B cell (primary cell): ENCODE data around the gene VTCN1. TPM values are rescaled to one million over a fixed set of nuclear protein-coding genes. Genes with fewer than 3 reads are reported as not detected.
"Not testable (repeated sequence)": the region's sequence is repeated elsewhere in the genome, so short reads cannot be mapped to it uniquely, and the experiment has no call there.

Experiments used
- ATAC-seq: fragments of 200-7000 bp; cut with Tn5 transposase; one replicate; pipeline ENCODE4 v1.10.0; 2021; ENCODE audit warnings: low read depth, mild to moderate bottlenecking, moderate number of reproducible peaks, moderate library complexity
- CTCF ChIA-PET: fragments of 350-600 bp; sonication (Branson Sonifier 250); formaldehyde crosslinking; loops from one replicate; lab custom pipeline; 2021; ENCODE audit warnings: antibody characterized with exemption, inconsistent platforms; lab: Charles Lee
- POLR2A ChIA-PET: fragments of 350-600 bp; sonication (Branson Sonifier 250); formaldehyde crosslinking; loops from one replicate; lab custom pipeline; 2021; ENCODE audit warnings: antibody characterized with exemption; lab: Charles Lee
- DNase-seq: peaks from one replicate; pipeline ENCODE4 v3.0.0; 2013
- H2AFZ ChIP-seq: 2 replicates; pipeline ENCODE4 v1.6.1; 2012; ENCODE audit warnings: mild to moderate bottlenecking, low read depth, low read length; ENCODE audit not compliant: insufficient read depth, poor library complexity, severe bottlenecking
- H3K27ac ChIP-seq, 2 donors: 1 replicate in 1 of 2; 2 replicates in 1 of 2; pipeline ENCODE4 v1.5.1; 2012 to 2013; ENCODE audit warnings: low read length in 2 of 2, mild to moderate bottlenecking in 2 of 2, moderate library complexity in 1 of 2
- H3K27me3 ChIP-seq, 4 experiments: fragments of 200-600 bp in 1 of 4; sonication (generic) in 1 of 4; replicated peaks in 1 of 4; 1 replicate in 2 of 4; 2 replicates in 2 of 4; pipeline versions ENCODE4 v1.6.1 to v1.7.0; 2013 to 2016; ENCODE audit warnings: low read length in 3 of 4, mild to moderate bottlenecking in 2 of 4, mixed read lengths in 1 of 4, moderate library complexity in 1 of 4; ENCODE audit not compliant: insufficient read depth in 4 of 4, control insufficient read depth in 3 of 4; ENCODE audit errors: control extremely low read depth in 1 of 4
- H3K36me3 ChIP-seq, 2 experiments: replicated peaks in 1 of 2; 1 replicate in 1 of 2; 2 replicates in 1 of 2; pipeline versions ENCODE4 v1.6.1 to v1.7.1; 2013; ENCODE audit warnings: low read length in 1 of 2; ENCODE audit not compliant: insufficient read depth in 2 of 2, control insufficient read depth in 1 of 2; ENCODE audit errors: control extremely low read depth in 1 of 2, extremely low read depth in 1 of 2
- H3K4me1 ChIP-seq, 2 donors: fragments of 200-600 bp in 1 of 2; sonication (generic) in 1 of 2; 1 replicate in 1 of 2; 2 replicates in 1 of 2; pipeline versions ENCODE4 v1.5.1 to v1.6.1; 2013 to 2017; ENCODE audit warnings: low read length in 2 of 2; ENCODE audit not compliant: control insufficient read depth in 2 of 2, insufficient read depth in 2 of 2
- H3K4me2 ChIP-seq: replicated peaks from 2 replicates; pipeline ENCODE3; 2012; ENCODE audit warnings: mild to moderate bottlenecking, low read depth, low read length; ENCODE audit not compliant: poor library complexity, severe bottlenecking
- H3K4me3 ChIP-seq, 5 experiments: fragments of 200-600 bp in 1 of 5; sonication (generic) in 1 of 5; 1 replicate in 3 of 5; 2 replicates in 2 of 5; pipeline versions ENCODE4 v1.5.1 to v1.7.0; 2011 to 2016; ENCODE audit warnings: low read length in 4 of 5, mild to moderate bottlenecking in 4 of 5, low read depth in 2 of 5, control low read depth in 1 of 5, moderate library complexity in 1 of 5; ENCODE audit not compliant: insufficient read depth in 1 of 5; ENCODE audit errors: control extremely low read depth in 1 of 5, extremely low read depth in 1 of 5
- H3K79me2 ChIP-seq: fragments of 200-600 bp; sonication (generic); one replicate; pipeline ENCODE4 v1.6.0; 2016; ENCODE audit warnings: low read length; ENCODE audit not compliant: control insufficient read depth, insufficient read depth
- H3K9ac ChIP-seq: fragments of 200-600 bp; sonication (generic); 2 replicates; pipeline ENCODE4 v1.6.1; 2017; ENCODE audit warnings: mild to moderate bottlenecking, low read length, moderate library complexity
- H3K9me3 ChIP-seq, 3 donors: one replicate each; pipeline versions ENCODE4 v1.6.1 to v1.7.1; 2013; ENCODE audit warnings: low read length in 2 of 3; ENCODE audit not compliant: control insufficient read depth in 2 of 3, insufficient read depth in 1 of 3; ENCODE audit errors: control extremely low read depth in 1 of 3
- H4K20me1 ChIP-seq: 2 replicates; pipeline ENCODE4 v1.6.0; 2012; ENCODE audit warnings: mild to moderate bottlenecking, low read length; ENCODE audit not compliant: insufficient read depth, control insufficient read depth, poor library complexity, severe bottlenecking
- H3K27ac Mint-ChIP-seq: one replicate; pipeline ENCODE4 v1.8.0; 2021; ENCODE audit warnings: mixed read lengths
- H3K27me3 Mint-ChIP-seq: one replicate; pipeline ENCODE4 v1.8.0; 2021; ENCODE audit warnings: mixed read lengths
- H3K4me1 Mint-ChIP-seq: one replicate; pipeline ENCODE4 v1.8.0; 2021; ENCODE audit warnings: mixed read lengths
- H3K4me3 Mint-ChIP-seq: one replicate; pipeline ENCODE4 v1.8.0; 2021; ENCODE audit warnings: mixed read lengths
- H3K9me3 Mint-ChIP-seq: one replicate; pipeline ENCODE4 v1.8.0; 2022; ENCODE audit warnings: mixed read lengths; ENCODE audit not compliant: insufficient read depth
- EZH2 ChIP-seq: IDR thresholded peaks from 2 replicates; pipeline ENCODE4 v1.6.1; 2012; ENCODE audit warnings: borderline replicate concordance, low read depth, mild to moderate bottlenecking, moderate library complexity, low read length; ENCODE audit not compliant: insufficient read depth, poor library complexity, severe bottlenecking
- whole genome bisulfite sequencing: methylation state at CpG from one replicate; pipeline ENCODE4 v1.1.5; 2013; ENCODE audit warnings: missing lambda C conversion rate; ENCODE audit not compliant: insufficient coverage; 5-methylcytosine and 5-hydroxymethylcytosine counted together
- intact Hi-C: fragments of 100-400 bp; cut with micrococcal nuclease; formaldehyde crosslinking; loops from one replicate; pipeline ENCODE4 v1.10.0; 2022
- polyA minus RNA-seq: library from RNA; depleted of rRNA, polyadenylated mRNA; stranded (reverse); fragments of >200 nt; gene quantifications from 2 replicates; pipeline ENCODE4 v1.2.3, GENCODE V29; 2012
- polyA plus RNA-seq: library from polyadenylated mRNA; depleted of rRNA; stranded (reverse); fragments of >200 nt; gene quantifications from 2 replicates; pipeline ENCODE4 v1.2.3, GENCODE V29; 2012
- total RNA-seq, 2 donors: library from RNA; stranded (reverse); fragments of 120-200 nt in 1 of 2; gene quantifications; 1 replicate in 1 of 2; 2 replicates in 1 of 2; pipeline versions ENCODE4 v1.2.3 to v1.2.4, GENCODE V29; 2013 to 2022
- TF ChIP-seq, protein P1 (sequence below): fragments of 200-600 bp; IDR thresholded peaks from one replicate; pipeline ENCODE4 v1.8.0; 2022; ENCODE audit warnings: antibody characterized with exemption, mild to moderate bottlenecking

VTCN1 gene, protein sequence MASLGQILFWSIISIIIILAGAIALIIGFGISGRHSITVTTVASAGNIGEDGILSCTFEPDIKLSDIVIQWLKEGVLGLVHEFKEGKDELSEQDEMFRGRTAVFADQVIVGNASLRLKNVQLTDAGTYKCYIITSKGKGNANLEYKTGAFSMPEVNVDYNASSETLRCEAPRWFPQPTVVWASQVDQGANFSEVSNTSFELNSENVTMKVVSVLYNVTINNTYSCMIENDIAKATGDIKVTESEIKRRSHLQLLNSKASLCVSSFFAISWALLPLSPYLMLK
- not detected in 2 replicates for total RNA-seq
- total RNA-seq (2013), result not detected
- polyA plus RNA-seq, result not detected in 2 replicates
- not detected in 2 replicates for polyA minus RNA-seq

DNA sequence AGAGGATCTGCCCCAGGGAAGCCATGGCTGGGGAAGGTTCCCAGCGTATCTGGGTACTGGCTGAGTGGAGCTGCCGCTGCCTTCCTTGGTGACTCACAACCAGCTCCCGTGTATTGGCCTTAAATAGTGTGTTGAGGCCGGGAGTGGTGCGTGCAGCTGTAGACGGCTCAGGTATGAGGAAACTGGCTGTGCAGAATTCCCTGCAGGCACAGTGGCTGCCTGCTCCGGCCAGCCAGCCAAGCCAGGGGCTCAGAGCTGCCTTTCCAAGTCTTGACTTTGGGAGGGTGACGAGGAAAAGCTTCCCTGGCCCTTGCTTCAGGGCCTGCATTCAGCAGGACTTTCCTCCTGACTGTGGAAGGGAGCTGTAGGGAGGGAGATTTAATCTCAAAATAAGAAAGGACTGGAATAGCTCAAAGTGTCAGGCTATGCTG is at the start of gene VTCN1:
Gene VTCN1 (minus strand): TSS at position 97 of the 431 bp plus-strand sequence. CDS start 72 bp downstream, at position 25.
- no peak within 1 kb of the TSS for H3K9ac ChIP-seq
- no peaks in the 10 kb centered on the region for H3K9me3 ChIP-seq
- H3K4me1 ChIP-seq, result no peaks in the 10 kb centered on the region
- H3K4me3 Mint-ChIP-seq, result no peak within 1 kb of the TSS
- TF ChIP-seq, protein P1, sequence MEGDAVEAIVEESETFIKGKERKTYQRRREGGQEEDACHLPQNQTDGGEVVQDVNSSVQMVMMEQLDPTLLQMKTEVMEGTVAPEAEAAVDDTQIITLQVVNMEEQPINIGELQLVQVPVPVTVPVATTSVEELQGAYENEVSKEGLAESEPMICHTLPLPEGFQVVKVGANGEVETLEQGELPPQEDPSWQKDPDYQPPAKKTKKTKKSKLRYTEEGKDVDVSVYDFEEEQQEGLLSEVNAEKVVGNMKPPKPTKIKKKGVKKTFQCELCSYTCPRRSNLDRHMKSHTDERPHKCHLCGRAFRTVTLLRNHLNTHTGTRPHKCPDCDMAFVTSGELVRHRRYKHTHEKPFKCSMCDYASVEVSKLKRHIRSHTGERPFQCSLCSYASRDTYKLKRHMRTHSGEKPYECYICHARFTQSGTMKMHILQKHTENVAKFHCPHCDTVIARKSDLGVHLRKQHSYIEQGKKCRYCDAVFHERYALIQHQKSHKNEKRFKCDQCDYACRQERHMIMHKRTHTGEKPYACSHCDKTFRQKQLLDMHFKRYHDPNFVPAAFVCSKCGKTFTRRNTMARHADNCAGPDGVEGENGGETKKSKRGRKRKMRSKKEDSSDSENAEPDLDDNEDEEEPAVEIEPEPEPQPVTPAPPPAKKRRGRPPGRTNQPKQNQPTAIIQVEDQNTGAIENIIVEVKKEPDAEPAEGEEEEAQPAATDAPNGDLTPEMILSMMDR, result no peak
- no peak for TF ChIP-seq EZH2
- ATAC-seq, result no peak
- H3K4me2 ChIP-seq, result no peak within 1 kb of the TSS
- H3K27ac ChIP-seq, result no peak within 1 kb of the TSS
- H3K27me3 ChIP-seq, result peaks cover 0 to 12% (median 0%) of the 10 kb centered on the region in 4 experiments
- no peak within 1 kb of the TSS for H2AFZ ChIP-seq
- POLR2A ChIA-PET, result no interaction called here
- no peaks in the 10 kb centered on the region for H3K36me3 ChIP-seq
- H3K4me1 Mint-ChIP-seq, result no peaks in the 10 kb centered on the region
- no peak within 1 kb of the TSS for H3K27ac Mint-ChIP-seq
- intact Hi-C loops, result no loop called here
- H3K27me3 Mint-ChIP-seq, result peaks cover 24% of the 10 kb centered on the region
- H3K4me3 ChIP-seq, result no peak within 1 kb of the TSS
- CTCF ChIA-PET, result no interaction called here
- no peak for DNase-seq
- H3K79me2 ChIP-seq, result no peaks in the 10 kb centered on the region
- 94% methylated on average over 7 of the region's 8 CpGs for WGBS
- H4K20me1 ChIP-seq, result no peaks in the 10 kb centered on the region
- no peaks in the 10 kb centered on the region for H3K9me3 Mint-ChIP-seq

DNA sequence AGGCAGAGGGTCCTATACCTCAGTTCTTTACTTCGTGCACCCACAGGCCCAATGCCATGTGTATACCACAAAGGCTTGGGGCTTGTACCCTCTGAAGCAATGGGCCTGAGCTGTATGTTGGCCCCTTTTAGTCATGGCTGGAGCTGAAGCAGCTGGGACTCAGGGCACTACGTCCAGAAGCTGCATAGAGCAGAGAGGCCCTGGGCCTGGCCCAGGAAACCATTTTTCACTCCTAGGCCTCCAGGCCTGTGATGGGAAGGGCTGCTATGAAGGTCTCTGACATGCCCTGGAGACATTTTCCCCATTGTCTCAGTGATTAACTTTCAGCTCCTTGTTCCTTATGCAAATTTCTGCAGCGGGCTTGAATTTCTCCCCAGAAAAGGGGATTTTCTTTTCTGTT is 48.1 kb upstream of the VTCN1 start:
- H3K36me3 ChIP-seq, result no peaks in the 10 kb centered on the region
- intact Hi-C loops, result no loop called here
- Mint-ChIP-seq H3K27ac (no peak overlapping the region), H3K27me3 (peaks cover 15% of the 10 kb centered on the region), H3K4me1 (no peaks in the 10 kb centered on the region), H3K9me3 (peaks cover 3% of the 10 kb centered on the region), H3K4me3 (no peak overlapping the region)
- H2AFZ ChIP-seq, result no peak overlapping the region
- H3K9ac ChIP-seq, result no peak overlapping the region
- no peaks in the 10 kb centered on the region for H3K4me1 ChIP-seq
- WGBS, result 90% methylated on average over 3 of the region's 3 CpGs
- POLR2A ChIA-PET, result no interaction called here
- no peak for TF ChIP-seq EZH2
- TF ChIP-seq, protein P1, result no peak
- ATAC-seq (no peak), DNase-seq (no peak)
- H3K4me3 ChIP-seq, result no peak overlapping the region
- no peak overlapping the region for H3K4me2 ChIP-seq
- peaks cover 0 to 4% (median 0%) of the 10 kb centered on the region in 4 experiments for H3K27me3 ChIP-seq
- H3K79me2 ChIP-seq, result no peaks in the 10 kb centered on the region
- no peak overlapping the region for H3K27ac ChIP-seq
- CTCF ChIA-PET, result no interaction called here
- H4K20me1 ChIP-seq, result no peaks in the 10 kb centered on the region
- H3K9me3 ChIP-seq, result peaks cover 0 to 7% (median 0%) of the 10 kb centered on the region in 3 donors

DNA sequence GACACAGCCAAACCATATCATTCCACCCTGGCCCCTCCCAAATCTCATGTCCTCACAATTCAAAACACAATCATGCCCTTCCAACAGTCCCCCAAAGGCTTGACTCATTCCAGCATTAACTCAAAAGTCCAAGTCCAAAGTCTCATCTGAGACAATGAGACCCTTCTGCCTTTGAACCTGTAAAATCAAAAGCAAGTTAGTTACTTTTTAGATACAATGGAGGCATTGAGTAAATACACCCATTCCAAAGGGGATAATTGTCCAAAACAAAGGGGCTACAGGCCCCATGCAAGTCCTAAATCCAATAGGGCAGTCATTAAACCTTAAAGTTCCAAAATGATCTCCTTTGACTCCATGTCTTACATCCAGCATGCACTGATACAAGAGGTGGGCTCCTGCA is 47.3 kb upstream of the VTCN1 start:
- H3K4me3 Mint-ChIP-seq, H3K27me3 ChIP-seq, H3K4me3 ChIP-seq, H3K27ac Mint-ChIP-seq, H3K36me3 ChIP-seq, ATAC-seq, H3K27ac ChIP-seq, H3K4me1 Mint-ChIP-seq, POLR2A ChIA-PET, H3K4me2 ChIP-seq, H2AFZ ChIP-seq, DNase-seq, H3K9me3 Mint-ChIP-seq, H4K20me1 ChIP-seq, H3K9me3 ChIP-seq, H3K4me1 ChIP-seq, H3K79me2 ChIP-seq, intact Hi-C loops, H3K9ac ChIP-seq, CTCF ChIA-PET: not testable (repeated sequence)
- H3K27me3 Mint-ChIP-seq, result peaks cover 14% of the 10 kb centered on the region
